GM12873 (cell line): ENCODE measurements around the gene MRRF.

ENCODE experiments used
- TF ChIP-seq, protein P1 (sequence below): IDR thresholded peaks from 2 replicates; pipeline ENCODE4 v1.5.1; 2012; ENCODE audit warnings: low read depth, mild to moderate bottlenecking, moderate library complexity, low read length, control low read depth; ENCODE audit not compliant: insufficient read depth; ENCODE audit errors: missing control alignments

MRRF gene

GRCh38 chr9:122248448-122248865 is 16.2 kb upstream of the MRRF start:
- TF ChIP-seq, protein P1, sequence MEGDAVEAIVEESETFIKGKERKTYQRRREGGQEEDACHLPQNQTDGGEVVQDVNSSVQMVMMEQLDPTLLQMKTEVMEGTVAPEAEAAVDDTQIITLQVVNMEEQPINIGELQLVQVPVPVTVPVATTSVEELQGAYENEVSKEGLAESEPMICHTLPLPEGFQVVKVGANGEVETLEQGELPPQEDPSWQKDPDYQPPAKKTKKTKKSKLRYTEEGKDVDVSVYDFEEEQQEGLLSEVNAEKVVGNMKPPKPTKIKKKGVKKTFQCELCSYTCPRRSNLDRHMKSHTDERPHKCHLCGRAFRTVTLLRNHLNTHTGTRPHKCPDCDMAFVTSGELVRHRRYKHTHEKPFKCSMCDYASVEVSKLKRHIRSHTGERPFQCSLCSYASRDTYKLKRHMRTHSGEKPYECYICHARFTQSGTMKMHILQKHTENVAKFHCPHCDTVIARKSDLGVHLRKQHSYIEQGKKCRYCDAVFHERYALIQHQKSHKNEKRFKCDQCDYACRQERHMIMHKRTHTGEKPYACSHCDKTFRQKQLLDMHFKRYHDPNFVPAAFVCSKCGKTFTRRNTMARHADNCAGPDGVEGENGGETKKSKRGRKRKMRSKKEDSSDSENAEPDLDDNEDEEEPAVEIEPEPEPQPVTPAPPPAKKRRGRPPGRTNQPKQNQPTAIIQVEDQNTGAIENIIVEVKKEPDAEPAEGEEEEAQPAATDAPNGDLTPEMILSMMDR: no peak

DNA sequence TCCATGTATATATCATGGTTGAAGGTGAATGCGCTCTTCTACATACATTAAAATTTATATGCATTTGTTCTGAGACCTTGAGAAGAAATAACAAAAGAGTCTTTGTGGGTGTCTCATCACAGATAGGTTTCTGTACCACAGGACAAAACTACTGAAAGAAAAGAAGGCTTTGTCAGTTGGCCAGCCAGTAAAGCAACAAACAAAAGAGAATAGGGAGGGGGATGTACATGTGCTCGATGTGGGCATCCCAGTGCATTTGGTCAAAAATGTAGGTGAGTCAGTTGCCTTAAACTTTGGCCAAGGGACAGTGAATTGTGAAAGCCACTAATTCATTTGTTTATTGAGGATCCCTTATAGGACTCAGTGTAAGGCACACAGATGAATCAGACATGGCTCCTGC is 13.3 kb upstream of the MRRF start:
- TF ChIP-seq, protein P1: no peak

DNA sequence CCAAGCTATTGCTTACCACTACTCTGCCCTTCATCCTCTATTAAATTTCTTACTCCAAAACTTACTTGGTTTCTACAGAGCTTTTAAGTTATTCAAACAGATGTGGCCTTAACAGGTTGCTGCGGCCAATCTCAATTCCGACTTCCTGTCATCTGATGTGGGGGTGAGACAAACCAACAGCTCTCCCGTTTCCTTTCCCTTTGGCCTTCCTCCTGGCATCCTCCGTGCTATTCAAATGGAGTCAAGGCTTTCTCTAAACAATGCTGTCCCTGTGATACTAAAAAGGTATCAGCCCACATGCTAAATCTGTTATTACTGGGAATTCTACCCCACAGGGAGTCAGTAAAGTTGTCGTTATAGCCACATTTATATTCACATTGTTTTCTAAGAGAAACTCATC is 11.9 kb upstream of the MRRF start:
- TF ChIP-seq, protein P1: no peak

- TF ChIP-seq, protein P1: no peak
Measured at GRCh38 chr9:122254761-122255160, 9.9 kb upstream of the MRRF start.

GRCh38 chr9:122256206-122256605 is 8.5 kb upstream of the MRRF start:
- TF ChIP-seq, protein P1: no peak

GRCh38 chr9:122258886-122259415 is 5.7 kb upstream of the MRRF start:
- TF ChIP-seq, protein P1: no peak

DNA sequence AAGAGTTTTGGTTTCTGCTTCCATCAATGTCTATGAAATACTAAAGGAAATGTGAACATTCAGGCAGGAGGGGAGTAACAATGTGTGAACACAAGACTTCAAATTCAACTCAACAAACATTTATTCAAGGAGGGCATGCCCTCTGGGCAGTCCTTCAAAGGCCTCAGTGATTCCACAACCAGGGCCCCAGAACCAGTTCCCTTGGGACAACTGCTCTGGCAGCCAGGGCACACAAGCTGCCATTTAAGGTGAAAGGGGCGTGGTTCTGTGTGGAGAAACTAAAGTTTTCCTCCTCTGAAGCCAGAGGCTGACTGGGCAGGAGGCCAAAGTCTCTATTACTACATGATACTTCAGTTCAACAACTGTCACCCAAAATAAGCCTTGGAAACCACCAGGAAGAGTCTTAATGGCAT is 3.2 kb upstream of the MRRF start:
- TF ChIP-seq, protein P1: no peak
